Ovary (tissue), 3 donors: ENCODE measurements around the gene TIGD4.

Experiments used
- CTCF ChIP-seq, 3 donors: fragments of 450-650 bp in 2 of 3; fragments of 200-600 bp in 1 of 3; IDR thresholded peaks; one replicate each; pipeline versions ENCODE4 v1.5.1 to v1.8.0; 2016 to 2022; ENCODE audit warnings: antibody characterized with exemption in 3 of 3, mild to moderate bottlenecking in 1 of 3
- POLR2A ChIP-seq: fragments of 450-650 bp; IDR thresholded peaks from one replicate; pipeline ENCODE4 v1.6.1; 2017; ENCODE audit warnings: antibody characterized with exemption, mild to moderate bottlenecking, moderate library complexity
- donor health status: DM: no; HTN: no; CAD: no.

GRCh38 chr4:152763796-152764195 lies 15.7 kb downstream of the TIGD4 start:
- TF ChIP-seq POLR2A (no peak), CTCF (IDR thresholded peaks at IDR 0.05) (no peak)
